CD4-positive, alpha-beta T cell treated with Interleukin-10 for 1 hour (primary cell): ENCODE data around the gene TADA2A.
"Not testable (repeated sequence)": the region's sequence is repeated elsewhere in the genome, so short reads cannot be mapped to it uniquely, and the experiment has no call there.

Source experiments
- DNase-seq: peaks from one replicate; pipeline ENCODE4 v3.0.0-alpha.2; 2020

Gene TADA2A

DNA sequence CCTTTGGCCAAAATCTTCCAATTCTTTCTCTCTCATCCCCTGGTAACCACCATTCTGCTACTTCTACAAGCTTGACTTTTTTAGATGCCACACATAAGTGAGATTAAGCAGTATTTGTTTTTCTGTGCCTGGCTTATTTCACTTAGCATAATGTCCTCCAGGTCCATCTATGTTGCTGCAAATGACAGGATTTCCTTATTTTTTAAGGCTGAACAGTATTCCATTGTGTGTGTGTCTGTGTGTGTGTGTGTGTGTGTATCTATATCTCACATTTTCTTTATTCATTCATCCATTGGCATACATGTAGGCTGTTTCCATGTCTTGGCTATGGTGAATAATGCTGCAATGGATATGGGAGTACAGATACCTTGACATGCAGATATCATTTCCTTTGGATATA lies 6.2 kb upstream of the TADA2A start:
- no peak for DNase-seq

DNA sequence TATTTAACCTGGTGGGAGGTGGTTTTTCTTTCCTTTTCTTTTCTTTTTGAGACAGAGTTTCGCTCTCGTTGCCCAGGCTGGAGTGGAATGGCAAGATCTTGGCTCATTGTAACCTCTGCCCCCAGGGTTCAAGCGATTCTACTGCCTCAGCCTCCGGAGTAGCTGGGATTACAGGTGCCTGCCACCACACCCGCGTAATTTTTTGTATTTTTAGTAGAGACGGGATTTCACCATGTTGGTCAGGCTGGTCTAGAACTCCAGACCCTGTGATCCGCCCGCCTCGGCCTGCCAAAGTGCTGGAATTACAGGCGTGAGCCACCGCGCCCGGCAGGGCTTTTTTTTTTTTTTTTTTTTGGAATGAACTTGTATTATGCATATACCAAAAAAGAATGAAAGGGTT lies 1.2 kb upstream of the TADA2A start:
- DNase-seq = not testable (repeated sequence)

DNA sequence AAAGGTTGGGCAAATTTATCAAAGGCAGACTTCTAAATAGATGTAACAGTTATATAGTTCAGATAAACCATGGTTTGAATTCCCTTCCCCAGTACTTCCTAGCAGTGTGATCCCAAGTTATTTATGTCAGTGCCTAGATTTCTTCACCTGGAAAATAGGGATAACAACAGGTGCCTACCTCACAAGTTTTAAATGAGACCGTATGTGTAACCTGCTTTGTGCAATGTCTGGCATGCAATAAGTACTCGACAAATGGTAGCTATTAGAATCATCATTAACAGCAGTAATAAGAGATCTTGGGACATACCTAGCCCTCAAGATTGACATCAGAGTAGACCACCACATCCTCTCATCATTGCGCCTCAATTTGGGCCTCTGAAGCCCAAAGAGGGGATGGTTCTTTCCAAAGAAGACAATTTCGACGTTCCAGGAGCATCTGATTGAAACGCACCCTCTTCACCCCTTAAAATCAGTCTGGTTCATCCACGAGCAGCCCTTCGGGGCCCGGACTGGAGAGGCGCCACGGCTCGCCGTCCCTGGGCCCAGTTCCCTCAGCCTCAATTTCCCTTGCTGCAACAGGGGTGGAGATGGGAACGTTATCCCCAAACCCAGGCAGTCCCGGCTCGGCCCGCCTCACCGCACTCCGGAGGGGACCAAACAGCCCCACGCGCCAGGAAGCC lies 591 bp upstream of the TADA2A start:
- no peak for DNase-seq

DNA sequence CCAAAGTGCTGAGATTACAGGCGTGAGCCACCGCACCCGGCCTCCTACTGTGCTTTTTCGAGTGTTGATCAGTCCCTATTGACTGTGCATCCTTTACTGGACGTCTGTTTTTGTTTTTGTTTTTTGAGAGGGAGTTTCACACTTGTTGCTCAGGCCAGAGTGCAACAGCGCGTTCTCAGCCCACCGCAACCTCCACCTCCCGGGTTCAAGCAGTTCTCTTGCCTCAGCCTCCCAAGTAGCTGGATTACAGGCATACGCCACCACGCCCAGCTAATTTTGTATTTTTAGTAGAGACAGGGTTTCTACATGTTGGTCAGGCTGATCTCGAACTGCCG lies 1.4 kb downstream of the TADA2A start:
- not testable (repeated sequence) for DNase-seq

DNA sequence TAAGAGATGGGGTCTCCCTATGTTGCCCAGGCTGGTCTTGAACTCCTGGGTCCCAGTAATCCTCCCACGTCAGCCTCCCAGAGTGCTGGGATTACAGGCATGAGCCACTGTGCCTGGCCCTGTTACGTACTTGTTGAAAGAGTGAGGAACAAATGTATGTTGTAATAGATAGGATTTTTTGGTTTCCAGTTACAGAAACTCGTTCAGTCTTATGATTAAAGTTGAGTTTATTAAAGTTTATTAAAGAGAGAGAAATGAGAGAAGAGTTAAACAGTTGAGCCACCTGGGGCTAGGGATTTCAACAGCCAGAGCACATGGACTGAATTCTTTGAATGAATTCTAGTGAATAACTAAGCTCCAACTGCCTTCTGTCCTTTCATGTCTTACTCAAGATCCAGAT lies 3.7 kb downstream of the TADA2A start:
- no peak for DNase-seq

DNA sequence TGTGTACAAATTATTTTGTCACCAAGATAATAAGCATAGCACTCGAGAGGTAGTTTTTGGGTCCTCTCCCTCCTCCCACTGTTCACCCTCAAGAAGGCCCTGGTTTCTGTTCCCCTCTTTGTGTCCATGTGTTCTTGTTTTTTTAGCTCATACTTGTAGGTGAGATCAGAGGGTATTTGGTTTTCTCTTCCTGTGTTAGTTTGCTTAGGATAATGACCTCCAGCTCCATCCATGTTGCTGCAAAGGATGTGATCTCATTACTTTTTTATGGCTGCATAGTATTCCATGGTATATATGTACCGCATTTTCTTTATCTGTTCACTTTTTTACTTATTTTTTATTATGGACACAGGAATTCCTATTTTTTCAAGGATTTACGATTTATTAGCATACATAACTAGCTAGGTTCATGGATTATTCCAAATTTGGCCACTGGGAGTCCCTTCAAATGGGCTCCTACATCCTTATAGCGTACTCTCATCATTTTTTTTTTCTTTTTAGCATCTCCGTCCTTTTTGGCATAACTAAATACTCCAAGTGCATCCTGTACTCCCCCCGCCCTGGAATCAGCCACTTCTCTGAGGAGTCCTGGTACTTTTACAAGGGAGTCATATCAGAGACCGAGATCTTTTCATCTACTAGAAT lies 7.3 kb downstream of the TADA2A start:
- no peak for DNase-seq

DNA sequence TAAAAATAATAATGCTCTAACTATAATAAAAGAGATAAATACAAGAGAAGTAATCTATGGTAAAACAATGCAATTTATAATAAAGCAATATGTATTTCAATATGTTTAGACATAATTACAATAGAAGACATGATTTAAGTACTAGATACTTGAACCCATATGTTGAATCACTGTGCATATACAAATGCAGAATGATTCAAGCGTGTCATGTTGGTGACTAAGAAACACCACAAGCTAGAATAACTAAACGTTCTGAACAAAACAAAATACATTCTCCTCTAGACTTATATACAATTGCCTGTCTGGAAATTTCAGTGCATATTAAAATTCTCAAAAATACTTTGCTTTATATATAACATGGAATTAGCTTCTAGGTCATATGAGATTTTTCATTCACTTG lies 11.2 kb downstream of the TADA2A start:
- DNase-seq = no peak

DNA sequence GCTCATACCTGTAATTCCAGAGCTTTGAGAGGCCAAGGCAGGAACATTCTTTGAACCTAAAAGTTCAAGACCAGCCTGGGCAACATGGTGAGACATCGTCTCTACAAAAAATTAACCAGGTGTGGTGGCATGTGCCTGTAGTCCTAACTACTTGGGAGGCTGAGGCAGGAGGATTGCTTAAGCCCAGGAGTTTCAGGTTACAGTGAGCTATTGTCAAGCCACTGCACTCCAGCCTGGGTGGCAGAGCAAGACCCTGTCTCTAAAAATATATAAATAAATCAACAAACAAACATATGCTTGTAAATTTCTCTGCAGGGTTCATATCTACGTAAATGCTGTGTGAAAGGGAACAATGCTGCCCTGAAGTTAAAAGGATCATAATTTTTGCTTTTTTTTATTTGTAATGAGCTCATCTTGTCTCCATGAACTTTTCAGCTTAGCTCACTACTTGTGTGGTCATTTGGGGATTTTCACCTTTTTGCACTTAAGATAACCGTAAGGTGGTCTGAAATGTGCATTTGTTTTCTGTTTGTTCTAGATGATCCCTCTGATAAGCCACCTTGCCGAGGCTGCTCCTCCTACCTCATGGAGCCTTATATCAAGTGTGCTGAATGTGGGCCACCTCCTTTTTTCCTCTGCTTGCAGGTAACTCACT lies 16.4 kb downstream of the TADA2A start:
- no peak for DNase-seq

DNA sequence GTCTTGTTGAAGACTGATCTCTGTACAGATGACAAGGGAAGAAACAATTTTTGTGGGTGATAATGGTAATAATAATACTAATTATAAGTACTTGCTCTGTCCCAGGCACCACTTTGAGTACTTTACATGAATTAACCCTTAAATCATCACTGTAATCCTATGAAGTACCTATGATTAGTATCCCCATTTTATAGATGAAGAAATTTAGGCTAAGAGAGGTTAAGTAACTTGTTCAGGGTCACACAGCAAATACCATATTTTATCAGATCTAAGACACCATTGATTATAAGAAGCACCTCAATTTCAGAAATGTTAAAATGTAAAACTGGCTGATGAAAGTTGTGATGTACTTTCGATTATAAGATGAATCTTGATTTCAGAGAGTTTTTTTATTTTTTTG lies 18.6 kb downstream of the TADA2A start:
- DNase-seq = no peak

DNA sequence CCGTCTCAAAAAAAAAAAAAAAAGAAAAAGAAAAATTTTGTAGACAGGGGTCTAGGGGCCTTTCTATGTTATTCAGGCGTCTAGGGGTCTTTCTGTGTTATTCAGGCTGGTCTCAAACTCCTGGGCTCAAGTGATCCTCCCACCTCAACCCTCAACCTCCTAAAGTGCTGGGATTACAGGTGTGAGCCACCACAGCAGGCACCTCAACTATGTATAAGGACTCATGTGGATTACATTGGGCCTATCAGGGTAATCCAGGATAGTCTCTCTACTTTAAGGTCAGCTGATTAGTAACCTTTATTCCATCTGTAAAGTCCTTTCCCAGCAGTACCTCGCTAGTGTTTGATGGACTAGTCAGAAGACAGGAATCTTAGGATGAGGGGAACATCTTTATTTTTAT lies 22.4 kb downstream of the TADA2A start:
- no peak for DNase-seq

DNA sequence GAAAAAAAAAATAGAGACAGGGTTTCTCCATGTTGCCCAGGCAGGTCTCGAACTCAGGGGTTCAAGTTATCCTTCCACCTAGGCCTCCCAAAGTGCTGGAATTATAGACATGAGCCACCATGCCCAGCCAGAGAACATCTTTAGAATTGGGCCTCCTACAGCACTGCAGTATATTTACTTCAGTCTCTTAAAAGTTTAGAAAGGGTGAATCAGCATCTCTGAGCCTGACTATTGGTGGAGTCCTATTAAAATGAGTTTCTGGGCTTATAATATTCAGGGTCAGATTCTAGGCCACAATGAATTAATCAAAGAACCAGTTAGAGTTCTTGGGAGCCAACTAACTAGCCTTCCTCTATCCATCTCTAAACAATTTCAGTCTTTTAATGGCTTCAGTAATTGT lies 22.8 kb downstream of the TADA2A start:
- no peak for DNase-seq

DNA sequence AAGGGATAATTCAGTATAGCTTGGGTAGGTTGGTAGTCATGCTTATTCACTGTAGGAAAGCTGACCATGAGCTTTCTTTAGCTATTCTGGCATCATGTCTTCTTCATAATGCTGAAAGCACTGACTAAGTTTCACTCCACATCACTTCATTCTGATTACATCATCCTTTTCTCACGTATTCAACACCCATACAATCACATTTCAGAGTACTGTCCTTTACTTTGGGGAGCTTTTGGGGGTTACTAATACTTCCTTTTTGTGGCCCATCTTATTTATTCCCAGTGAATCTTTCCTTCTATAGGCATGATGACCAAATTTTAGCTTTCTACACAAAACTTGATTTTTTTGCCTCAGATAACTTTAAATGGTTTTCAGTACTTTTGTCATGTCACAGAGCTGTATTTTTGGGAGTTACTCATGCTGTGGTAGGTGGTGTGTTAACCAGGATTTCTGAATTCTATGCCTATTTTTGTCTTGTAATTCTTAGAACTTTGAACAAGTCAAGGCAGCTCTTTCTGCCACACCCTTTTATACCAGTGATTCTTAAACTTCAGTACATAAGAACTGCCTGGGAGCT lies 23.5 kb downstream of the TADA2A start:
- DNase-seq = no peak

DNA sequence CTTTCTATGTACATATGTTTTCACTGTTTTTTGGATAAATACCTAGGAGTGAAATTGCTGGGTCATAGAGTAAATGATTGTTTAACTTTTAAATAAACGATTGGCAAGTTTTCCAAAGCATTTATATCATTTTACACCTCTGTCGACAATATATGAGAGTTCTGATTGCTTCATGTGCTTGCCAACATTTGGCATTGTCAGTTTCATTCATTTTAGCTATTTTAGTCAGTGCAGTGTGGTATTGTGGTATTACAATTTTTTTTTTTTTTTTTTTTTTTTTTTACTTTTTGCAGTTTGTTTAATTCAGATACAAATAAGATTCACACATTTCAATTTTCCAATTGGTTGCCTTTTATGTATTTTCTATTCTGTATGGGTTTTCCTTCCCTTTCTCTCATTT lies 26.0 kb downstream of the TADA2A start:
- DNase-seq = no peak

DNA sequence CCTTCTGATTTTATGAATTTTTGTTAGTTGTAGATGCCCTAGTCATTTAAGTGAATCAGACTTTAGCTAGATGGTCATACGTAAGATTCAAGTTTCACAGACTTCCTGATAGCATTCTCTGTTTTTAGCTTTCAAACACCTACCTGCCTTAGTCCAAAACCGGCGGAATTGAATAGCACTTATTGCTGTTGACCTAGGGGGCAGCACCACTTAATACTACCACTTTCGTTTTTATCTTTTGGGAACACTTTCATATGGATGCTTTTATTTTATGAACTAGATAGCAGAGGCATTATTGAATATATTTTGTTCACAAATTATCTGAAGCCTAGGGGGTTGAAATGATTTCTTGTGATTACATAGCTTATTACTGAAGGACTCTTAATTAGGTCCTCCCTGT lies 31.5 kb downstream of the TADA2A start:
- DNase-seq = no peak

DNA sequence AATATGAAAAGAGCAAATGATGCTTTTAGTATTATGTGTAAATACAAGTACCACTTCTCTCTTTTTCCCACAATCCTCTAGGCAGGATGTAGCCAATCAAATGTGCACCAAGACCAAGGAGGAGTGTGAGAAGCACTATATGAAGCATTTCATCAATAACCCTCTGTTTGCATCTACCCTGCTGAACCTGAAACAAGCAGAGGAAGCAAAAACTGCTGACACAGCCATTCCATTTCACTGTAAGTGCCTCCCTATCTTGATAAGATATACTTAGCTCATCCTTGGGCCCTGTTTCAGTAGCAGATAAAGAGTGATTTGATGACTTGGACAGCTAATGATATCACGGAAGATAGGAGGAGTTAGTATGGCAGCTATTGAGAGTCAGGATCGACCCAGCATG lies 33.7 kb downstream of the TADA2A start:
- DNase-seq = no peak

DNA sequence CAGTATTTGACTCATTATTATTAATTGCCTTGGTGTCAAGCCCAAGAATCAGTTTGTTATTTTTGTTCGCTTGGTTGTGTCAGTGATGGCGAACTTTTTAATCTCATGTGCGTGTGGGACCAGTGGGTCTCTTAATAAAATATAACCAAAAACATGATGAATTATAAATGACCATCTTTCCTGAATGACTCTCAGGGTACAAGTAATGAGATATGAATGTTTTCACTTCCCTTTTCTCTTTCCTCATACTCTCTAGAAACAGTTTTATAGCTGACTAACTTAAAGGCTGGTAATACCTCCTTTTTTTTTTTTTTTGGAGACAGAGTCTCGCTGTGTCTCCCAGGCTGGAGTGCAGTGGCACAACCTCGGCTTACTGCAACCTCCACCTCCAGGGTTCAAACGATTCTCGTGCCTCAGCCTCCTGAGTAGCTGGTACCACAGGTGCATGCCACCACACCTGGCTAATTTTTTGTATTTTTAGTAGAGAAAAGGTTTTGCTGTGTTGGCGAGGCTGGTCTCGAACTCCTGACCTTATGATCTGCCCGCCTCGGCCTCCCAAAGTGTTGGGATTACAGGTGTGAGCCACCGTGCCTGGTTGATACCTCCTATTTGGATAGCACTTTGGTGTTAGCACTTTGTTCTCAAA lies 34.8 kb downstream of the TADA2A start:
- DNase-seq = not testable (repeated sequence)

DNA sequence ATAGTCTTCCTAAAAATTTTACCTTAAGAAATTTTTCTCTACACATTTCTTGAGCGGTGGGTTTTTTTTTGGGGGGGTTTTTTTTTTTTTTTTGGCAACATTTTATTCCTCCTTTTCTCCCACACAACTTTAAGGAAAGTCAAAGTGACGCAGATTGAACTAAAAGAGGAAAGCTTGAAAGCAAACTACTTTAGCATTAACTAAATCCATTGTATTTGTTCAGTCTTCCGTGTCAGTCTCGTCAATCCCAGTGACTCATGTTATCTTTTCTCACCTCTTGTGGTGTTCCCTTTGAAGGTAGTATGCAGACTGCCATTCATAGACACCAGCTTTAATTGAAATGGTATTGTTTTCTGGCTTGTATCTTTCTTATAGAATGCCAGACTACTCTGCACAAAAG lies 39.3 kb downstream of the TADA2A start:
- DNase-seq = no peak

DNA sequence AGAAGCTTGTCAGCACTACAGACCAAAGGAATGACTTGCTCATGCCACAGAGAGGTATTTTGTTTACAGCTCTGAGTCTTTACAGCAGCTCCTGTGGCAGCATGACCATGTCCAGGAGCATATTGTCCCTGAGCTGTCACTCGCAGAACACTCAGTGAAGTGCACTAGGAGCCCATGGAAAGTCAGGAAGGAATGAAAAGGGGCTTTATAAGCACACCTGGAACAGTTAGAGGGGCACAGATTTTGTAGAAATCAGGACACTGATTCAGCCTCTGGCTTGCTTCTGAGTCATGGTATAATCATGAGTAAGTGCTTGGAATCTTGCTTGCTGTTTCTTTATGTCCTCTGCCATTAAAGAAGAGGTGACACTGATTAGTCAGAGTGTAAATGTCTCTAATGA lies 41.0 kb downstream of the TADA2A start:
- DNase-seq = no peak

DNA sequence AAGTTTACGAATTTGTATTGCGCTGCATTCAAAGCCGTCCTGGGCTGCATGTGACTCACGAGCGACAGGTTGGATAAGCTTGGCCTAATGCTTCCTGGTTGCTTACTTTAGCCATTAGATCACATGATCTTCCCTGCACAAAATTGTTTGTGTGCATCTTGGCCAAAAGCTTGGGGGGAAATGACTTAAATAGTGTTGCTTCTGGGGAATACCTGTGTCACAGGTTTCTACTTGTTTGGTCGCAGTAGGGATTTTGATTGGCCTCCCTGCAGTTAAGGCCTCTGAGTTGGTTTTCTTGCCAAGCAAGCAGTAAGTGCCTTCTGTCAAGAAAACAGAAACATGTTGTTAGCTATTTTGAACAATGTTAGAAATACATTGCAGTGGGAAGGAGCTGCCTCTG lies 43.4 kb downstream of the TADA2A start:
- DNase-seq = no peak

DNA sequence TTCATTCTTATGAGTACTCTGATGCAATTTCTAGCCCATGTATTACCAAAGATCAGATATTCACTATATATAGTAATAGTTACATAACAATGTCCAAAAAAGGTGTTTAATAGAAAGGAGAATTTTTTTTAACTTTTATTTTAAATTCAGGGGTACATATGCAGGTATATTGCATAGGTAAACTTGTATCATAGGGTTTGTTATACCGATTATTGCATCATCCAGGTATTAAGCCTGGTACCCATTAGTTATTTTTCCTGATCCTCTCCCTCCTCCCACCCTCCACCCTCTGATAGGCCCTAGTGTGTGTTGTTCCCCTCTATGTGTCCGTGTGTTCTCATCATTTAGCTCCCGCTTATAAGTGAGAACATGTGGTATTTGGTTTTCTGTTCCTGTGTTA lies 51.1 kb downstream of the TADA2A start:
- DNase-seq = not testable (repeated sequence)

DNA sequence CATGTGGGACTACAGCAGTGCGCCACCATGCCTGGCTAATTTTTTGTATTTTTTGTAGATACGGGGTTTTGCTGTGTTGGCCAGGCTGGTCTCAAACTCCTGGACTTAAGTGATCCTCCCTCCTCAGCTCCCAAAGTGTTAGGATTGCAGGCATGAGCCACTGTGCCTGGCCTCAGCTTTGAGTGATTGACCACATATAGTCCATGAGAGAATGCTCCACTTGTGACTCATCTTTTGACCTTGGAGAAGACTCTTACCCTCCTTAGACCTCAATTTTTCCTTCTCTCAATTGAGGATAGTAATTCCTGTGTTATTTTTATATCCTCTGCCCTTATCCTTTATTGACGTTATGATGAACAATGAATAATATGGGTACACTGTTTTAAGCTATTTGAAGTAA lies 52.1 kb downstream of the TADA2A start:
- DNase-seq = no peak

DNA sequence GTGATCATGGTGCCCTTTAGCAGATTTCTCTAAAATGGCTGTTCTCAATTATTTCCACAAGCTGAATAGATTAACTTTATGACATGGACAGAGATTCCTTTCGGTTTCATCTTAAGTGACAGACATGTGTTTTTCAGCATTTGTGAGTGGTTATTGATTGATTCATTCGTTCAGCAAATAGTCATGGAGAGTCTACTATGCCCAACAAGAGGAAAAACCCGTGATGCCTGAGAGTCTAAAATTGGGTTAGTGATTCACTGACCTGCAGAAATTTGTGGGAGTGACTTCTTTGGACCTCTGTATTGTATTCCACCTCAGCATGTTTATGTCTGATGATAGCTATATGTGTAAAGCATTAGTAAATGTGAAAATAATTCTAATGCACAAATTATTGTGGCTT lies 55.0 kb downstream of the TADA2A start:
- no peak for DNase-seq

DNA sequence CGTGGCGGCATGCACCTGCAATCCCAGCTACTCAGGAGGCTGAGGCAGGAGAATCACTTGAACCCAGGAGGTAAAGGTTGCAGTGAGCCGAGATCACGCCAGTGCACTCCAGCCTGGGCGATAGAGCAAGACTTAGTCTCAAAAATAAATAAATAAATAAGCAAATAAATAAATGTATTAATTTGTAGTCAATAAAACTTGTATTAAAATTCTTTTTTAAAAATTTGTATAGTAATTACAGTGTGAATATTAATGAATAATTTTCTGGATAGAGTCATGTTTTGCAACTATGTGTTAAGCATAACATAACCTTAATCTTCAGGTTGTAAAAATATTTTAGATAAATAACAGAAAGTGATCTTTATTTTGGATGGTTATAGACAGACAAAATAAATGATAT lies 55.8 kb downstream of the TADA2A start:
- no peak for DNase-seq

DNA sequence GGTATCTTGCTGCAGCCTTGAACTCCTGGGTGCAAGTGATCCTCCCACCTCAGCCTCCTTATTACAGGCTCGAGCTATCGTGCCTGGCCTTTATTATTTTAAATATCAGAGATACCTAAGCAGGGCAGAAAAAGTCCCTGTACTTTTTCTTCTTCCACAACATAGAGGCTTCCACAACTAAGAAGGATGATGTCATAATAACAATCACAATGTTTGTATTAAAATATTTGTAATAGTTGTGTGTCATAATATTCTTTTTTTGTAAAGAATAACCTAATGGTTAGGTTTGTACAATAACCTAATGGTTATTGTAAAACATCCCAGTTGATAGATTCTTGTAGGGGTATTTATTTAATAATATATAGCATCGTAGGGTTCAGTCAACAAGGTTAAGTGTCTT lies 56.4 kb downstream of the TADA2A start:
- no peak for DNase-seq
